Measurements from ENCODE around the gene TUBA3E. TPM values are rescaled to one million over a fixed set of nuclear protein-coding genes. Genes with fewer than 3 reads are reported as not detected.

Gene TUBA3E
- total and polyA plus RNA-seq, 9 of the 15 experiments (the other 6 are each of a cell fraction or from before 2014, with no cell fraction given) = 0.09 to 0.30 (median 0.13) TPM; not detected in 3

GRCh38 chr2:130181325-130181879 lies 16.8 kb downstream of the TUBA3E start, which contains the start of gene SMPD4 (continued):
- no peak for TF ChIP-seq ZBTB40 (IDR thresholded peaks at IDR 0.05)
- no peak for TF ChIP-seq ZBTB40 (CRISPR knock-in tag; IDR thresholded peaks at IDR 0.05)
- no peak for TF ChIP-seq RBM17 (IDR thresholded peaks at IDR 0.05; ENCODE audit: borderline replicate concordance, low read depth, low read length)
- no peak; a peak in 1 of 4 replicates for TF ChIP-seq TBL1XR1 (IDR thresholded peaks at IDR 0.05; ENCODE audit: low read length in 2 of 2)
- no peak for TF ChIP-seq SNIP1 (IDR thresholded peaks at IDR 0.05; ENCODE audit: low read depth)
- no peak for TF ChIP-seq NEUROD1 (IDR thresholded peaks at IDR 0.05; ENCODE audit: borderline replicate concordance, low read depth, low read length, partially characterized antibody)
- TF ChIP-seq ZBTB43 (CRISPR knock-in tag; IDR thresholded peaks at IDR 0.05) = peak; percentile 30; the same call in 1 of the 2 replicates
- no peak for TF ChIP-seq ZNF124 (CRISPR knock-in tag; IDR thresholded peaks at IDR 0.05)
- TF ChIP-seq CTBP1 (IDR thresholded peaks at IDR 0.05; ENCODE audit: borderline replicate concordance) = no peak
- TF ChIP-seq DMBX1 (CRISPR knock-in tag; IDR thresholded peaks at IDR 0.05; ENCODE audit: borderline replicate concordance) = no peak
- TF ChIP-seq ZNF316 (IDR thresholded peaks at IDR 0.05) = no peak
- TF ChIP-seq MAFF (IDR thresholded peaks at IDR 0.05; ENCODE audit: low read length) = no peak
- no peak for TF ChIP-seq ATF4 (CRISPR knock-in tag; IDR thresholded peaks at IDR 0.05)
- TF ChIP-seq ZBTB2 (IDR thresholded peaks at IDR 0.05) = no peak
- no peak for TF ChIP-seq ATF2 (CRISPR knock-in tag; IDR thresholded peaks at IDR 0.05)

Measured in K562 (cell line).